ENCODE results near the gene IGSF22.

IGSF22 gene

GRCh38 chr11:18713646-18714442 lies 12.1 kb downstream of the IGSF22 start:
- DNase-seq (ENCODE audit: low read depth, low spot score), result no peak

- DNase-seq (ENCODE audit: low read depth, low spot score), result no peak
These were observed 15.4 kb downstream of the IGSF22 start for GRCh38 chr11:18710545-18710944.

GRCh38 chr11:18709414-18709813 lies 16.6 kb downstream of the IGSF22 start:
- no peak for DNase-seq (ENCODE audit: low read depth, low spot score)

GRCh38 chr11:18707811-18708340 lies 18.1 kb downstream of the IGSF22 start:
- DNase-seq (ENCODE audit: low read depth, low spot score), result no peak

- DNase-seq (ENCODE audit: low read depth, low spot score), result no peak
These were observed 19.4 kb downstream of the IGSF22 start for GRCh38 chr11:18706330-18707243.

- no peak for DNase-seq (ENCODE audit: low read depth, low spot score)
These were observed 20.2 kb downstream of the IGSF22 start for GRCh38 chr11:18705651-18706281.

- DNase-seq (ENCODE audit: low read depth, low spot score), result no peak
These were observed 21.3 kb downstream of the IGSF22 start for GRCh38 chr11:18704698-18705097.

GRCh38 chr11:18704045-18704645 lies 21.8 kb downstream of the IGSF22 start:
- DNase-seq (ENCODE audit: low read depth, low spot score), result no peak

GRCh38 chr11:18703001-18703763 lies 22.8 kb downstream of the IGSF22 start:
- no peak for DNase-seq (ENCODE audit: low read depth, low spot score)

GRCh38 chr11:18701614-18702216 lies 24.3 kb downstream of the IGSF22 start:
- DNase-seq (ENCODE audit: low read depth, low spot score), result no peak

GRCh38 chr11:18700872-18701271 lies 25.1 kb downstream of the IGSF22 start:
- no peak for DNase-seq (ENCODE audit: low read depth, low spot score)

GRCh38 chr11:18700375-18700774 lies 25.6 kb downstream of the IGSF22 start:
- no peak for DNase-seq (ENCODE audit: low read depth, low spot score)

GRCh38 chr11:18699848-18700261 lies 26.1 kb downstream of the IGSF22 start:
- no peak for DNase-seq (ENCODE audit: low read depth, low spot score)

GRCh38 chr11:18699269-18699596 lies 26.8 kb downstream of the IGSF22 start:
- DNase-seq (ENCODE audit: low read depth, low spot score), result no peak

- DNase-seq (ENCODE audit: low read depth, low spot score), result peak; percentile 69
These were observed 27.4 kb downstream of the IGSF22 start, which contains the start of gene TMEM86A for GRCh38 chr11:18698341-18699268. TMEM86A (plus strand) TSS chr11:18698779; CDS start chr11:18698887, 108 bp downstream.

- DNase-seq (ENCODE audit: low read depth, low spot score), result no peak
These were observed 28.4 kb downstream of the IGSF22 start for GRCh38 chr11:18697576-18697975.

GRCh38 chr11:18696638-18697225 lies 29.3 kb downstream of the IGSF22 start:
- DNase-seq (ENCODE audit: low read depth, low spot score), result no peak

- no peak for DNase-seq (ENCODE audit: low read depth, low spot score)
These were observed 32.8 kb downstream of the IGSF22 start for GRCh38 chr11:18692941-18693760.

Data from activated naive CD8-positive, alpha-beta T cell treated with anti-CD3 and anti-CD28 coated beads, Interleukin-2, amount 50 U/mL, for 16 hours (primary cell).